ENCODE data around the gene SLC35E2B.

Gene SLC35E2B

GRCh38 chr1:1617925-1618324 lies 74.7 kb downstream of the SLC35E2B start:
- no peak for DNase-seq (ENCODE audit: low read depth)

GRCh38 chr1:1617516-1617915 lies 75.1 kb downstream of the SLC35E2B start:
- no peak overlapping the region for H3K4me3 ChIP-seq (ENCODE audit: low read depth, low read length)
- no peak for DNase-seq (ENCODE audit: low read depth)
- TF ChIP-seq CTCF (IDR thresholded peaks at IDR 0.05; ENCODE audit: low read depth, low read length) (no peak), POLR2A (IDR thresholded peaks at IDR 0.05; ENCODE audit: extremely low read depth, insufficient read length) (no peak), MAX (IDR thresholded peaks at IDR 0.05; ENCODE audit: low read depth, low read length) (no peak), MYC (IDR thresholded peaks at IDR 0.05; ENCODE audit: low read depth, low read length) (no peak)

More at GRCh38 chr1:1617925-1618324, 74.7 kb downstream of the SLC35E2B start:
- H3K4me3 ChIP-seq (ENCODE audit: low read depth, low read length): no peak overlapping the region
- no peak for TF ChIP-seq MAX (IDR thresholded peaks at IDR 0.05; ENCODE audit: low read depth, low read length)
- no peak for TF ChIP-seq MYC (IDR thresholded peaks at IDR 0.05; ENCODE audit: low read depth, low read length)
- no peak for TF ChIP-seq POLR2A (IDR thresholded peaks at IDR 0.05; ENCODE audit: extremely low read depth, insufficient read length)
- no peak for TF ChIP-seq CTCF (IDR thresholded peaks at IDR 0.05; ENCODE audit: low read depth, low read length)

- TF ChIP-seq MYC (IDR thresholded peaks at IDR 0.05; ENCODE audit: low read depth, low read length): no peak
- TF ChIP-seq MAX (IDR thresholded peaks at IDR 0.05; ENCODE audit: low read depth, low read length): no peak
- TF ChIP-seq CTCF (IDR thresholded peaks at IDR 0.05; ENCODE audit: low read depth, low read length): no peak
- no peak for TF ChIP-seq POLR2A (IDR thresholded peaks at IDR 0.05; ENCODE audit: extremely low read depth, insufficient read length)
- peak overlapping the region; percentile 47 for H3K4me3 ChIP-seq (ENCODE audit: low read depth, low read length)
- no peak for DNase-seq (ENCODE audit: low read depth)
Measured at GRCh38 chr1:1616838-1617237, 75.8 kb downstream of the SLC35E2B start.

- DNase-seq (ENCODE audit: low read depth): peak; percentile 50
- TF ChIP-seq POLR2A (IDR thresholded peaks at IDR 0.05; ENCODE audit: extremely low read depth, insufficient read length) (no peak), MYC (IDR thresholded peaks at IDR 0.05; ENCODE audit: low read depth, low read length) (no peak), MAX (IDR thresholded peaks at IDR 0.05; ENCODE audit: low read depth, low read length) (no peak), CTCF (IDR thresholded peaks at IDR 0.05; ENCODE audit: low read depth, low read length) (no peak)
- H3K4me3 ChIP-seq (ENCODE audit: low read depth, low read length): peak overlapping the region; percentile 47
Measured at GRCh38 chr1:1616045-1616790, 76.4 kb downstream of the SLC35E2B start.

- peak within 1 kb of the TSS; percentile 74 for H3K4me3 ChIP-seq (ENCODE audit: low read depth, low read length)
- TF ChIP-seq POLR2A (IDR thresholded peaks at IDR 0.05; ENCODE audit: extremely low read depth, insufficient read length) (no peak), MYC (IDR thresholded peaks at IDR 0.05; ENCODE audit: low read depth, low read length) (no peak), CTCF (IDR thresholded peaks at IDR 0.05; ENCODE audit: low read depth, low read length) (no peak), MAX (IDR thresholded peaks at IDR 0.05; ENCODE audit: low read depth, low read length) (peak; percentile 60; the same call in 1 of the 2 replicates)
Measured at GRCh38 chr1:1615256-1616044, 77.1 kb downstream of the SLC35E2B start, which contains the start of gene MIB2. Gene MIB2, plus strand, starts transcription at chr1:1615500. Its CDS starts 7,953 bp downstream, at chr1:1623453.

More at GRCh38 chr1:1615256-1616044, 77.1 kb downstream of the SLC35E2B start, which contains the start of gene MIB2:
- DNase-seq (ENCODE audit: low read depth): peak; percentile 97

All from NB4 (cell line).